Stimulated activated CD8-positive, alpha-beta memory T cell treated with anti-CD3 and anti-CD28 coated beads, Interleukin-7, amount 100 ng/mL, for 1 hour (primary cell): ENCODE data around the gene RABL6.
"Not testable (repeated sequence)": the region's sequence is repeated elsewhere in the genome, so short reads cannot be mapped to it uniquely, and the experiment has no call there.

Source experiments
- DNase-seq, 2 donors: peaks; one replicate each; pipeline ENCODE4 v3.0.0-alpha.2; 2020; ENCODE audit warnings: low read depth in 2 of 2

RABL6 gene

DNA sequence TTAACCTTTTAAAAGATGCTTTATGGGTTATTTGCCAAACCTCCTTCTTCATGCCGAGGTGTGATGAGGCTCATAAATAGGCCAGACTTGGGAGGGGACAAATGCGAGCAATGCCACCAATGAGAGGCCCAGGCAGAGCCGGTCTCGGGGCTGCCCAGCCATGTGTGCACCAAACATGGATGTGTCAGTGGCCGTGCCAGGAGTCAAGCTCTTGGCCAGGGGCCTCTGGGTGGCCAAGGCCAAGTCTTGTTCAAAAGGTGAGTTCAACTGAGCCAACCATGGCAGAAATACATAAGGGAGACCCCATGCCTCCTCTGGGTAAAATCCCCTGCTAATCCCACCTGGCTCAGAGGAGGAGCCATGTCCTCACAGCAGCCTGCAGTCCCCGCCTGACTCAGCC lies 32.6 kb upstream of the RABL6 start:
- no peak for DNase-seq

GRCh38 chr9:136776947-136777346 lies 30.8 kb upstream of the RABL6 start:
- DNase-seq = no peak

DNA sequence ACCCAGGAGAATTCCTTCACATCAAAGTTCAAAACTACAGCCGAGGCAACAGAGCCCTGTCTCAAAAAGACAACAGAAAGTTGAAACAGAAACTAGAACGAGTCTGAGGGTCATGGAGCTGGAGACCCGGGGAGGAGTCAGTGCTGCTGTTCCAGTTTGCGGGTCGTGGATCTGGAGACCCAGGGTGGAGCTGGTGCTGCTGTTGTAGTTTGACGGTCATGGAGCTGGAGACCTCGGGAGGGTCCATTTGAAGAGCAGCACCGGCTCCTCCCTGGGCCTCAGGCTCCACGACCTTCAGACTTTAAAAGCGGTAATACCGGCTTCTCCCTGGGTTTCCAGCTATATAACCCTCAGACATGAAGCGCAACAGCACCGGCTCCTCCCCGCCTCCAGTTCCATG lies 30.4 kb upstream of the RABL6 start:
- DNase-seq = no peak

GRCh38 chr9:136779808-136780207 lies 27.9 kb upstream of the RABL6 start:
- no peak for DNase-seq

GRCh38 chr9:136782452-136782851 lies 25.3 kb upstream of the RABL6 start:
- DNase-seq = no peak

DNA sequence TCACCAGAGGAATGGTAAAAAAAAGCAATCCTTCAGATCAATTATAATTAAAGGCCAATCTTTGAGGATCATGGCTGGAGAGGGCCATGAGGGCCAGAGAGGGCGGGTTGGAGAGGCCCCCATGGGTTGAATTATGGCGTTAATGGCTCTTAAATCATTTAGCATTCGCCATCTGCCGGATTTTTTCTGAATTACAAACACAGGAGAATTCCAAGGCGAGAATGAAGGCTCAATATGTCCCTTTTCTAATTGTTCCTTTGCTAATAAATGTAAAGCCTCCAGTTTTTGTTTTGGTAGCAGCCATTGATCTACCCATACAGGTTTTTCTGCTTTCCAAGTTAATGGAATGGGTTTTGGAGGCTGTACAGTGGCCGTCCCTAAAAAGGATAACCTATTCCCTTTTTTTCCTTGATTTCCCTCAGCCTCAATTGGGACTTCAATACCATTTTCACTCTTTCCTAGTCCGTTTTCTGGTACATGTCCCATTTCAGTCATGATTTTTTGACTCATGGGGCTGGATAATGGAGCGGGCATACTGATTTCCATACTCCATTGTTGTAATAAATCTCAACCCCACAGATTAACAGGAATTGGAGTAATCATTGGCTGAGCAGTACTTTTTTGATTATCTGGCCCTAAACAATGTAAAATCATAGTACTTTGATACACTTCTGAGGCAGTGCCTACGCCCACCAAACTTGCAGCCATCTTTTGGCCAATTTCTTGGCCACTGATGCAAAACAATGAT lies 23.3 kb upstream of the RABL6 start:
- no peak for DNase-seq

GRCh38 chr9:136784997-136785361 lies 22.8 kb upstream of the RABL6 start:
- no peak for DNase-seq

DNA sequence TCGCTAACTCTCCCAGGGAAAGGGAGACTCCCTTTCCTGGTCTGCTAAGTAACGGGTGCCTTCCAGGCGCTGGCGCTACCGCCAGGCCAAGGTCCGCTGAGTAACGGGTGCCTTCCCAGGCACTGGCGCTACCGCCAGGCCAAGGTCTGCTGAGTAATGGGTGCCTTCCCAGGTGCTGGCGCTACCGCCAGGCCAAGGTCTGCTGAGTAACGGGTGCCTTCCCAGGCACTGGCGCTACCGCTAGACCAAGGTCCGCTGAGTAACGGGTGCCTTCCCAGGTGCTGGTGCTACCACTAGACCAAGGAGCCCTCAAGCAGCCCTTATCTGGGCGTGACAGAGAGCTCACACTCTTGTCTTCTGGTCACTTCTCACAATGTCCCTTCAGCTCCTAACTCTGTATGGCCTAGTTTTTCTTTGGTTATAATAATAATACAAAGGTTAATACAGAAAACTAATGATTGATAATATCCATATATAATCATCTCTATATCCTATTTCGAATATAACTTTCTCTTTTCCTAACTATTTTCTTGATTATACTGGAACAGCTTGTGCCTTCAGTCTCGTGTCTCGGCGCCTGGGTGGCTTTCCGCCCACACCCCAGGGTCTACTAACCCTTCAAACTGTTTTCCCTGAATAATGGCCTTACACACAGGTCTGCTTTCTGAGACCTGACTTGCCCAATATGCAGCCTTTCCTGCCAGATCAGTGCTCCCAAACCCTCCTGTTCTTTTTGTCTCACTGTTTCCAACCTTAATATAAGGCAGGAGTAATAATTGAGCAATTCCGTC lies 22.0 kb upstream of the RABL6 start:
- not testable (repeated sequence) for DNase-seq

GRCh38 chr9:136786451-136786850 lies 21.3 kb upstream of the RABL6 start:
- no peak for DNase-seq

GRCh38 chr9:136786983-136787382 lies 20.8 kb upstream of the RABL6 start:
- DNase-seq = not testable (repeated sequence)

DNA sequence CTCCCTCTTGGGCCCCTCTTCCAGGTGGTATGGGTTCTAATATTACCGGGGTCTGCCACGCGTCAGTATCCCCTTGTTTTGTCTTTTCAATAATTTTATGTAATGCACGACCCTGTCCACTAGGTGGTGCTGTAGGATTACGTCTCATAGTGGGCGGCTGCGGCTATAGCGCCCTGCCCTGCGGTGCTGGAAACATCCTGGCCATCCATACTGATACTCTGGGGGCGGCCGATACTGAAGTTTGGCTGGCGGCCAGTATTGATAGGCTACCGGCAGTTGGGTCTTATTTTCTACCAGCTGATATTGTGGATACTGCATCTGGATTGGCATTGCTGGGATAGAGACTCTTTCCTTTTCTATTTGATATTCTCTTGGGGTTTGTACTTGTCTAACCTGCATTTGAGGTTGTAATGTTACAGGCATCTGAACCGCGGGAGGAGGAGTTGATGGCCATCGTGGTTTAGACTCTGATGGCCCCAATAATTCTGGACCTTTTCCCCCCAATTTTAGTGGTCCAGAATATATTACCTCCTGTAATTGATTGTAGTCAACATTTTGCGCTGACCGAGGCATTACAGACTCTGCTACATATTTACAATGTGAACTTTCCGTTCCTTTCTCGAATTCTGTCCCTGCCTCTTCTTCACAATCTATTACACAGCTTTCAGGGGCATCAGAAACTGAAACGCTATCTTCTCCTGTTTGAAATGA lies 19.9 kb upstream of the RABL6 start:
- peak in 1 of 2 donors; percentile 37 for DNase-seq

GRCh38 chr9:136788644-136789522 lies 18.9 kb upstream of the RABL6 start:
- not testable (repeated sequence) for DNase-seq

DNA sequence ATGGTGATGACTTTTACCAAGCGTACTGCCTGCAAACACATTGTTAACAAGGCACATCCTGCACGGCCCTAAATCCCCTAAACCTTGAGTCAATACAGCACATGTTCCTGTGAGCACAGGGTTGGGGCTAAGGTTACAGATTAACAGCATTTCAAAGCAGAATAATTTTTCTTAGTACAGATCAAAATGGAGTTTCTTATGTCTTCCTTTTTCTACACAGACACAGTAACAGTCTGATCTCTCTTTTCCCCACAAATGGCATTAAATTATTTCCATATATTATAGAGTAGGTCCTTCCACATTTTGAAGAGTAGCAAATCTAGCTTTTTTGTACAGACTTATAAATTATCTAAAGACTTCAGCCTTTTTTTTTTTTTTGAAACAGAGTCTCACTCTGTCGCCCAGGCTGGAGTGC lies 18.2 kb upstream of the RABL6 start:
- DNase-seq = no peak

DNA sequence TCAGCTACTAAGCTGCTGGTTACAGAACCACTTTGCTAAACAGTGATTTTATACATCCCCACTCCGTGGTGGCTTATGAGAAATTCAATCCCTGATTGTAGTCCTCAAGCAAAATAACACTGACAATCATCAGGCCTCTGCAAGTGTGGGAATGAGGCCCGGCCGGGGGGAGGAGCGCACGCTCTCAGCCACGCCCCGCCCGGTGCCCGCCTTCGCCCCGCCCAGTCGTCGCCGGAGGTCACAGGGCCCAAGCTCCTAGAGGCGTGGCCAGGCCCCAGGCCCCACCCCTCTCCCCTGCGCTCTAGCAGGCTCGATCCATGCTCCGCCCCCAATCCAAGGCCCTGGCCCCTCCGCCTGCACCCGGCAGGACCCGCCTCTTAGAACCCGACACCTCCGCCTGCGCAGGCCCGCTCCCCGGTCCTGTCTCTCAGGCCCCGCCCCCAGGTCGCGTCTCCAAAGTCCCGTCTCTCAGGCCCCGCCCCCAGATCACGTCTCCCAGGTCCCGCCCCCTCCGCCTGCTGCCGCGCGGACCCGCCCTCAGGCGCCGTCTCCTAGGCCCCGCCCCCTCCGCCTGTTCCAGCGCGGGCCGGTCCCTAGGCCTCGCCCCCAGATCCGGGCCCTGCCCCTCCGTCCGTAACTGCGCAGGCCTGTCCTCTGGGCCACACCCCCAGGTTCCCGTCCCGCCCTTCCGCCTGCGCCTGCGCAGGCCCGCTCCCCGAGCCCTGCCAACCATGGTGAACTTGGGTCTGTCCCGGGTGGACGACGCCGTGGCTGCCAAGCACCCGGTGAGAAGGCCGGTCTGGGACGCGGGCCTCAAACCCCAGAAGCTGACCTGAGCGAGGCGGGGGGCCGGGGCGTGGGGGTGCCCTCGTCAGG lies 16.9 kb upstream of the RABL6 start, which contains the start of gene TMEM141:
Gene TMEM141, plus strand, starts transcription at position 705 of the 876 bp plus-strand sequence. Its CDS starts 27 bp downstream, at position 732.
- DNase-seq = peak; percentile 99

GRCh38 chr9:136791516-136792276 lies 16.1 kb upstream of the RABL6 start:
- peak; percentile 18 to 43 for DNase-seq

GRCh38 chr9:136792321-136793085 lies 15.2 kb upstream of the RABL6 start:
- DNase-seq = no peak

GRCh38 chr9:136793086-136793946 lies 14.4 kb upstream of the RABL6 start:
- DNase-seq = no peak
